Osteoblast (primary cell): Measurements from ENCODE around the gene SPTY2D1. TPM values are rescaled to one million over a fixed set of nuclear protein-coding genes. Genes with fewer than 3 reads are reported as not detected.

Experiments
- DNase-seq: peaks from one replicate; pipeline ENCODE4 v3.0.0; 2011; ENCODE audit warnings: low spot score, mixed read lengths; ENCODE audit not compliant: insufficient read length; ENCODE audit errors: missing footprints
- H2AFZ ChIP-seq: 2 replicates; pipeline ENCODE4 v1.6.0; 2011; ENCODE audit warnings: mild to moderate bottlenecking, low read length
- H3K27ac ChIP-seq: 2 replicates; pipeline ENCODE4 v1.5.1; 2011; ENCODE audit warnings: mild to moderate bottlenecking, low read depth, low read length, moderate library complexity
- H3K27me3 ChIP-seq: 2 replicates; pipeline ENCODE4 v1.6.0; 2012; ENCODE audit warnings: mild to moderate bottlenecking, control low read depth, inconsistent platforms, low read length, moderate library complexity; ENCODE audit not compliant: insufficient read depth
- H3K36me3 ChIP-seq: 2 replicates; pipeline ENCODE4 v1.5.1; 2011; ENCODE audit warnings: mild to moderate bottlenecking, low read length, control low read depth, moderate library complexity; ENCODE audit not compliant: insufficient read depth
- H3K4me1 ChIP-seq: 2 replicates; pipeline ENCODE4 v1.5.1; 2011; ENCODE audit warnings: mild to moderate bottlenecking, low read length, control low read depth, moderate library complexity; ENCODE audit not compliant: insufficient read depth
- H3K4me2 ChIP-seq: 2 replicates; pipeline ENCODE4 v1.6.0; 2011; ENCODE audit warnings: mild to moderate bottlenecking, low read length; ENCODE audit not compliant: insufficient read depth
- H3K4me3 ChIP-seq: fragments of 200-600 bp; sonication (generic); 3 replicates; pipeline ENCODE4 v1.5.1; 2012; ENCODE audit warnings: mild to moderate bottlenecking, low read length, inconsistent platforms; ENCODE audit not compliant: insufficient read depth
- H3K79me2 ChIP-seq: 2 replicates; pipeline ENCODE4 v1.6.0; 2012; ENCODE audit warnings: mild to moderate bottlenecking, low read length, control low read depth, inconsistent platforms; ENCODE audit not compliant: insufficient read depth
- H3K9me3 ChIP-seq: 2 replicates; pipeline ENCODE4 v1.5.1; 2011; ENCODE audit warnings: low read depth, low read length, control low read depth
- H4K20me1 ChIP-seq: 2 replicates; pipeline ENCODE4 v1.6.0; 2012; ENCODE audit warnings: mild to moderate bottlenecking, low read length, control low read depth; ENCODE audit not compliant: insufficient read depth
- total RNA-seq: library from RNA; depleted of rRNA; stranded (reverse); fragments of >200 nt; gene quantifications from 2 replicates; pipeline ENCODE4 v1.2.3, GENCODE V29; 2012
- TF ChIP-seq, protein P1 (sequence below): IDR thresholded peaks from 2 replicates; pipeline ENCODE4 v1.5.1; 2011; ENCODE audit warnings: mild to moderate bottlenecking, low read depth, low read length, moderate library complexity; ENCODE audit errors: extremely low read depth

SPTY2D1 gene
- total RNA-seq, 1 donor = 21.0 TPM

DNA sequence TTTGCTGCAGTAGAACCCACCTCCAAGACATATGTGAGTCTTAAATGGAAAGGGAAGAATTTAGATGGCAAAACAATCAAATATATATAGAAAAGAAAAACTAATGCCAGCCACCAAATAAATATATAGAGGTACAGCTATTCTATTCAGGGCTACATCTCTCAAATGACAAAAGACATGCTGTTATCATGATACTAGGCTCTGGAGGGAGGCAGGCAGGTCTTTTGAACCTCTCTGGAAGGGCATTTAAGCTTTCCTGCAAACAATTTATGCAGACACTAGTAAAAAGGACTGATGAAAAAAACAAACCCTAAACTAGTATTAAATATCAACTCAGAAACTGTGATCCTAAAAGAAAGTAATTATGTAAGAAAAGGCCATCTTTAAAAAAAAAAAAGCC lies 70.0 kb downstream of the SPTY2D1 start:
- H4K20me1 ChIP-seq = no peaks in the 10 kb centered on the region
- peak; percentile 9 for DNase-seq

DNA sequence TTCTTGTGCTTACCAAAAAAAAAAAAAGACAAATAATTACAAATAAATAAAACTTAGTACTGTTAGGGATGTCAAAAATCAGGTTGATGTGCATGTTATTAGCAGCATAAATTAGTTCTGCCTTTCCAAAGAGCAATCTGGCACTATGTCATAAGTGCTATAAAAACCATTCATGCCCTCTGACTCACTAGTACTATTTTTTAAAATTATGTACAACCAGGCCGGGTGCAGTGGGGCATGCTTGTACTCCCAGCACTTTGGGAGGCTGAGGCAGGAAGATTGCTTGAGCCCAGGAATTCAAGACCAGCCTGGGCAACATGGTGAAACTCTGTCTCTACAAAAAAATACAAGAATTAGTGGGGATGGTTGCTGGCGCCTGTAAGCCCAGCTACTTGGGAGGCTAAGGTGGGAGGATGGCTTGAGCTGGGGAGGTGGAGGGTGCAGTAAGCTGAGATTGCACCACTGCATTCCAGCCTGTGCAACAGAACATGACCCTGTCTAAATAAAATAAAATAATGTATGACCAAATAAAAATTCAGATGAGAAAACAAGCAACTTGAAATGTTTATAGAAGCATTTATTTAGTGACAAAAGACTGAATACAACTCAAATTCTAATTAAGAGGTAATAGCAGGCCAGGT lies 70.9 kb downstream of the SPTY2D1 start:
- no peaks in the 10 kb centered on the region for H3K27me3 ChIP-seq
- H4K20me1 ChIP-seq = no peaks in the 10 kb centered on the region
- H3K79me2 ChIP-seq = no peaks in the 10 kb centered on the region
- H3K4me1 ChIP-seq = peaks cover 14% of the 10 kb centered on the region
- TF ChIP-seq, protein P1, sequence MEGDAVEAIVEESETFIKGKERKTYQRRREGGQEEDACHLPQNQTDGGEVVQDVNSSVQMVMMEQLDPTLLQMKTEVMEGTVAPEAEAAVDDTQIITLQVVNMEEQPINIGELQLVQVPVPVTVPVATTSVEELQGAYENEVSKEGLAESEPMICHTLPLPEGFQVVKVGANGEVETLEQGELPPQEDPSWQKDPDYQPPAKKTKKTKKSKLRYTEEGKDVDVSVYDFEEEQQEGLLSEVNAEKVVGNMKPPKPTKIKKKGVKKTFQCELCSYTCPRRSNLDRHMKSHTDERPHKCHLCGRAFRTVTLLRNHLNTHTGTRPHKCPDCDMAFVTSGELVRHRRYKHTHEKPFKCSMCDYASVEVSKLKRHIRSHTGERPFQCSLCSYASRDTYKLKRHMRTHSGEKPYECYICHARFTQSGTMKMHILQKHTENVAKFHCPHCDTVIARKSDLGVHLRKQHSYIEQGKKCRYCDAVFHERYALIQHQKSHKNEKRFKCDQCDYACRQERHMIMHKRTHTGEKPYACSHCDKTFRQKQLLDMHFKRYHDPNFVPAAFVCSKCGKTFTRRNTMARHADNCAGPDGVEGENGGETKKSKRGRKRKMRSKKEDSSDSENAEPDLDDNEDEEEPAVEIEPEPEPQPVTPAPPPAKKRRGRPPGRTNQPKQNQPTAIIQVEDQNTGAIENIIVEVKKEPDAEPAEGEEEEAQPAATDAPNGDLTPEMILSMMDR = no peak
- H2AFZ ChIP-seq = no peak overlapping the region
- peak; percentile 22 for DNase-seq
- no peak overlapping the region for H3K27ac ChIP-seq
- H3K9me3 ChIP-seq = no peaks in the 10 kb centered on the region
- no peak overlapping the region for H3K4me2 ChIP-seq
- no peak overlapping the region for H3K4me3 ChIP-seq
- H3K36me3 ChIP-seq = peaks cover 29% of the 10 kb centered on the region

More for the DNA sequence above, 70.0 kb downstream of the SPTY2D1 start:
- H3K9me3 ChIP-seq = no peaks in the 10 kb centered on the region
- peaks cover 26% of the 10 kb centered on the region for H3K36me3 ChIP-seq
- H3K27ac ChIP-seq = no peak overlapping the region
- no peaks in the 10 kb centered on the region for H3K79me2 ChIP-seq
- H3K4me1 ChIP-seq = peaks cover 14% of the 10 kb centered on the region
- H3K4me3 ChIP-seq = no peak overlapping the region
- H3K4me2 ChIP-seq = no peak overlapping the region
- TF ChIP-seq, protein P1 = no peak
- no peaks in the 10 kb centered on the region for H3K27me3 ChIP-seq
- H2AFZ ChIP-seq = no peak overlapping the region

Other genes with a start within 250 kb of the SPTY2D1 start
- 680 and 798 TPM in 2 replicates for gene LDHA, start 239.8 kb downstream of the SPTY2D1 start, total RNA-seq
- under 0.01 TPM in 1 of 2 replicates, not detected in the other for gene LDHC, start 222.0 kb downstream of the SPTY2D1 start, total RNA-seq
- not detected in 2 replicates for gene LDHAL6A, start 178.5 kb downstream of the SPTY2D1 start, total RNA-seq
- 67.3 and 67.8 TPM in 2 replicates for gene TSG101, start 107.4 kb downstream of the SPTY2D1 start, total RNA-seq
- gene UEVLD, start 45.6 kb downstream of the SPTY2D1 start, total RNA-seq = 20.6 and 26.8 TPM in 2 replicates
- under 0.01 and 0.29 TPM in 2 replicates for gene MISFA, start 34.6 kb downstream of the SPTY2D1 start, total RNA-seq
- gene TMEM86A, start 64.4 kb upstream of the SPTY2D1 start, total RNA-seq = 3.3 and 4.1 TPM in 2 replicates
- not detected in 2 replicates for gene IGSF22, start 91.8 kb upstream of the SPTY2D1 start, total RNA-seq
- gene PTPN5, start 157.5 kb upstream of the SPTY2D1 start, total RNA-seq = not detected in 2 replicates